HCT116 (cell line): ENCODE data around the gene CDK14. TPM values are rescaled to one million over a fixed set of nuclear protein-coding genes. Genes with fewer than 3 reads are reported as not detected.

ENCODE experiments used
- ATAC-seq: fragments of 200-7000 bp; cut with Tn5 transposase; 2 replicates; pipeline ENCODE4 v1.9.1; 2020; ENCODE audit warnings: mild to moderate bottlenecking, moderate library complexity
- BruUV-seq: library from RNA; stranded (reverse); fragments of 400-500 nt; replicated peaks from 2 replicates; lab custom pipeline; 2021; lab: Mats Ljungman, UMichigan
- CTCF ChIA-PET: fragments of 300-600 bp; sonication (Branson Sonifier 250); formaldehyde crosslinking; loops from one replicate; lab custom pipeline; 2021; ENCODE audit warnings: antibody characterized with exemption; lab: Charles Lee
- POLR2A ChIA-PET: fragments of 300-600, 350-600 bp; sonication (Branson Sonifier 250); formaldehyde crosslinking; loops from one replicate; lab custom pipeline; 2021; ENCODE audit warnings: antibody characterized with exemption; lab: Charles Lee
- RAD21 ChIA-PET, 2 experiments: fragments of 300-600 bp; sonication (Branson Sonifier 250); formaldehyde crosslinking; loops; one replicate each; lab custom pipeline; 2023; ENCODE audit warnings: low total read pairs in 2 of 2; ENCODE audit not compliant: uncharacterized antibody in 2 of 2, unreplicated experiment in 2 of 2, low non-redundant PET in 1 of 2; lab: Charles Lee
- DNase-seq: peaks from one replicate; pipeline ENCODE4 v3.0.0-alpha.2; 2010; ENCODE audit warnings: low read depth, low spot score
- H2AFZ ChIP-seq: fragments of 200-600 bp; shearing (Covaris generic), sonication (generic); 2 replicates; pipeline ENCODE4 v1.6.1; 2017; ENCODE audit warnings: low read depth, mixed run types, mixed read lengths, antibody characterized with exemption, low read length; ENCODE audit not compliant: poor library complexity, severe bottlenecking
- H3K27ac ChIP-seq: 2 replicates; pipeline ENCODE4 v1.5.1; 2012; ENCODE audit warnings: low read depth, low read length
- H3K27me3 ChIP-seq: fragments of 200-600 bp; sonication (generic); 2 replicates; pipeline ENCODE4 v1.6.1; 2016; ENCODE audit warnings: mixed run types, low read length, mixed read lengths; ENCODE audit not compliant: insufficient read depth
- H3K36me3 ChIP-seq, 2 experiments: fragments of 200-500 bp in 1 of 2; fragments of 200-600 bp in 1 of 2; sonication (Bioruptor generic) in 1 of 2; sonication (generic) in 1 of 2; 2 replicates each; pipeline versions ENCODE4 v1.5.1 to v1.6.1; 2014 to 2016; ENCODE audit warnings: low read length in 2 of 2, inconsistent platforms in 1 of 2, mixed read lengths in 1 of 2, mixed run types in 1 of 2; ENCODE audit not compliant: insufficient read depth in 2 of 2, control insufficient read depth in 1 of 2
- H3K4me1 ChIP-seq, 2 experiments: fragments of 200-600 bp in 1 of 2; sonication (generic) in 1 of 2; 2 replicates each; pipeline versions ENCODE4 v1.5.1 to v1.6.1; 2012 to 2017; ENCODE audit warnings: low read length in 2 of 2, inconsistent platforms in 1 of 2, mild to moderate bottlenecking in 1 of 2, mixed read lengths in 1 of 2, mixed run types in 1 of 2, moderate library complexity in 1 of 2; ENCODE audit not compliant: insufficient read depth in 2 of 2, control insufficient read depth in 1 of 2
- H3K4me2 ChIP-seq: fragments of 200-600 bp; sonication (generic); 2 replicates; pipeline ENCODE4 v1.6.1; 2017; ENCODE audit warnings: mixed run types, low read length, mixed read lengths
- H3K4me3 ChIP-seq, 2 experiments: fragments of 200-600 bp in 1 of 2; sonication (generic) in 1 of 2; replicated peaks in 1 of 2; 2 replicates each; pipeline ENCODE4 v1.5.1; 2011 to 2016; ENCODE audit warnings: low read length in 2 of 2, control low read depth in 1 of 2, low read depth in 1 of 2, mild to moderate bottlenecking in 1 of 2, mixed read lengths in 1 of 2, mixed run types in 1 of 2
- H3K79me2 ChIP-seq: fragments of 200-600 bp; sonication (generic); 2 replicates; pipeline ENCODE4 v1.6.1; 2017; ENCODE audit warnings: mild to moderate bottlenecking, mixed run types, low read length, moderate library complexity, mixed read lengths; ENCODE audit not compliant: insufficient read depth
- H3K9ac ChIP-seq: fragments of 200-600 bp; sonication (generic); 2 replicates; pipeline ENCODE4 v1.6.1; 2016; ENCODE audit warnings: low read length, mixed read lengths
- H3K9me2 ChIP-seq: fragments of 200-600 bp; sonication (generic), shearing (Covaris generic); 2 replicates; pipeline ENCODE4 v1.6.1; 2017; ENCODE audit warnings: mixed run types, mild to moderate bottlenecking, moderate library complexity; ENCODE audit not compliant: insufficient read depth
- H3K9me3 ChIP-seq, 2 experiments: fragments of 200-500 bp in 1 of 2; fragments of 200-600 bp in 1 of 2; sonication (Bioruptor generic) in 1 of 2; sonication (generic) in 1 of 2; 2 replicates each; pipeline ENCODE4 v1.6.1; 2014 to 2017; ENCODE audit warnings: low read length in 2 of 2, mixed read lengths in 2 of 2, inconsistent platforms in 1 of 2, low read depth in 1 of 2, mild to moderate bottlenecking in 1 of 2, mixed run types in 1 of 2, moderate library complexity in 1 of 2; ENCODE audit not compliant: control insufficient read depth in 1 of 2, insufficient read depth in 1 of 2
- H4K20me1 ChIP-seq: fragments of 200-600 bp; sonication (generic), shearing (Covaris generic); 2 replicates; pipeline ENCODE4 v1.6.1; 2017; ENCODE audit warnings: mixed run types, mild to moderate bottlenecking, moderate library complexity; ENCODE audit not compliant: insufficient read depth
- CEBPB ChIP-seq: IDR thresholded peaks from 2 replicates; pipeline ENCODE4 v1.6.1; 2012; ENCODE audit warnings: low read depth
- EZH2 ChIP-seq: fragments of 200-600 bp; sonication (generic); IDR thresholded peaks from 2 replicates; pipeline ENCODE4 v1.6.1; 2017; ENCODE audit warnings: antibody characterized with exemption, mixed run types
- REST ChIP-seq: IDR thresholded peaks from 2 replicates; pipeline ENCODE4 v1.6.1; 2012; ENCODE audit warnings: low read depth
- ZBTB33 ChIP-seq: IDR thresholded peaks from 2 replicates; pipeline ENCODE4 v1.6.1; 2011; ENCODE audit warnings: mild to moderate bottlenecking, low read length, moderate library complexity; ENCODE audit not compliant: insufficient replicate concordance; ENCODE audit errors: extremely low read depth
- ZFX ChIP-seq: fragments of 450-650 bp; IDR thresholded peaks from 2 replicates; pipeline ENCODE4 v1.6.1; 2017
- intact Hi-C: fragments of 100-400 bp; cut with micrococcal nuclease; formaldehyde crosslinking; loops from 2 replicates; pipeline ENCODE4 v1.10.0; 2022
- total RNA-seq: library from RNA; stranded (reverse); gene quantifications from one replicate; pipeline ENCODE4 v1.2.1, GENCODE V29; 2021; ENCODE audit not compliant: unreplicated experiment

CDK14 gene
- total RNA-seq, 1 experiment from 2014 or later, result 10.2 TPM

- Histone ChIP-seq H3K79me2 (no peaks in the 10 kb centered on the region), H3K4me3 (no peak overlapping the region), H3K4me1 (no peaks in the 10 kb centered on the region), H3K36me3 (no peaks in the 10 kb centered on the region), H2AFZ (no peak overlapping the region), H3K27ac (no peak overlapping the region), H3K9ac (no peak overlapping the region), H3K9me2 (no peaks in the 10 kb centered on the region), H3K27me3 (no peaks in the 10 kb centered on the region), H4K20me1 (no peaks in the 10 kb centered on the region), H3K9me3 (no peaks in the 10 kb centered on the region), H3K4me2 (no peak overlapping the region)
- DNase-seq (no peak), ATAC-seq (no peak)
- BruUV-seq, result no TSS peak
- ChIA-PET POLR2A (no interaction called here), CTCF (no interaction called here), RAD21 (no interaction called here)
- TF ChIP-seq CEBPB, result no peak
- TF ChIP-seq REST, result no peak
- no peak for TF ChIP-seq ZBTB33
- no peak for TF ChIP-seq EZH2
- no peak for TF ChIP-seq ZFX
- intact Hi-C loops, result no loop called here
Observed at GRCh38 chr7:90889644-90890043, 293.5 kb downstream of the CDK14 start.
